ENCODE data around the gene VTCN1.

VTCN1 gene

DNA sequence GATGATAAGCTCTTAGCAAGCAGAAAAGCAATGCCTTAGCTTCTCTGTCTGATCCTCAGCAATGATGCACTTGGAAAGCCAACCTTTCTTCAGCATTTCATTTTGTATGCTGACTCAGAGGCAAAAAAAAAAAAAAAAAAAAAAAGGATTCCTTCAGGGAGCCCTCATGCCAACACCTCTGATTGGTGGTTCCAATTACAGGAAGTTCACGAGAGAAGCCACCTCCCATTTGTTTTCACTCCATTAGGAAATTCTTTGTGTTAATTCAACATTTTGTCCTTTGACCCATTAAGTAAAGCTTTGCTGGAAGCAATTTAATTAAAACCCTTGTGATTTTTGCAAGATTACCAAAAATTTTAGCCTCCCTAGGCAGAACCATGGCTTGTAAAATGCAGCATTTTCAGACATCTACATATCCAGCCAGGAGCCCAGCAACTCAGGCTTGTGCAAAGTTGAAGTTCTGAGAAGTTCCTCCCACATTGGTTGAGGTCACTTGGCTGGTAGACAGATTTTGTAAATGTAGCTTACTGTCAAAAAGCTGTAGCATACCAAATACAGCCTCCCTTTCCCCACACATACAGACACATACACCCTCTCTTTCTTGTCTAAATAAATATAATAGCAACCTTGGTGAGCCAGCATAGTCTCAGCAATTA lies 27.1 kb upstream of the VTCN1 start:
- H4K20me1 ChIP-seq = no peaks in the 10 kb centered on the region
- no peak for TF ChIP-seq Cebpa-rat (IDR thresholded peaks at IDR 0.05)
- no peak overlapping the region for H3K4me3 ChIP-seq
- H3K4me1 ChIP-seq = no peaks in the 10 kb centered on the region
- H3K9me3 ChIP-seq (replicated peaks in 1 of 11) = no peaks in the 10 kb centered on the region; a peak in 1 of 22 replicates
- H3K27ac ChIP-seq = no peak overlapping the region
- no peak overlapping the region for H3K9ac ChIP-seq
- no peak overlapping the region for H3K4me2 ChIP-seq
- H3K36me3 ChIP-seq = no peaks in the 10 kb centered on the region
- no peaks in the 10 kb centered on the region for H3K27me3 ChIP-seq

DNA sequence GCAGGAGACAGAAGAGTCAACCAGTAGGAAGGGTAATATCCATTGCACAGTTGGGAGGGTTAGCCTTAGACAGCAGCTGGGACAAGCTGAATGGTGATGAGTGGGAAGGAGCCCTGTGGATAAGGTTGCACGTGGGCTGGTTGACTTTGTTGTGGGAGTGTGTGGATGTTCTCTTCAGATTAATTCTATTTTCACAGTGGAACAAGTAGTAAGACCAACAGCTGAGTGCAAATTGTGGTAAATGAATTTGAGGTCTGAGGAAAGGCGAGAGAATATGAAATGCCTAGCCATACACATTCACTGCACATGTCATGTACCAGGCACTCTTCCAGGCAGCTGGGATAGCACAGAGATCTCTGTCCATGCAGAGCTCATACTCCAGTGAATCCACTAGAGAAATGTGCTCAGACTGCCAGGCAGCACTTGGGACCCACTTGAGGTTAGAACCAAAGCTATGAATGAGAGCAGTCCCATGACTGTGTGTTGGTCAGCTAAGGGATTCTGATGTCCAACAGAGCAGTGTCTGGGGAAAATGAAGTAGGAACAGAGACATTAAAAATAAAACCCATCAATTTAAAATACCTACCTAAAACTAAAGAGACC lies 25.2 kb upstream of the VTCN1 start:
- Histone ChIP-seq H4K20me1 (no peaks in the 10 kb centered on the region), H3K9me3 (replicated peaks in 1 of 11) (no peaks in the 10 kb centered on the region; a peak in 1 of 22 replicates), H3K4me1 (peaks cover 0 to 11% (median 0%) of the 10 kb centered on the region in 10 experiments; a peak in 7 of 20 replicates), H3K4me2 (no peak overlapping the region), H3K4me3 (no peak overlapping the region), H3K9ac (no peak overlapping the region), H3K27ac (no peak overlapping the region), H3K36me3 (no peaks in the 10 kb centered on the region), H3K27me3 (no peaks in the 10 kb centered on the region)
- TF ChIP-seq Cebpa-rat (IDR thresholded peaks at IDR 0.05) = no peak

GRCh38 chr1:117232531-117232930 lies 21.8 kb upstream of the VTCN1 start:
- TF ChIP-seq Cebpa-rat (IDR thresholded peaks at IDR 0.05) = no peak
- Histone ChIP-seq H3K27ac (no peak overlapping the region), H3K4me2 (no peak overlapping the region)

DNA sequence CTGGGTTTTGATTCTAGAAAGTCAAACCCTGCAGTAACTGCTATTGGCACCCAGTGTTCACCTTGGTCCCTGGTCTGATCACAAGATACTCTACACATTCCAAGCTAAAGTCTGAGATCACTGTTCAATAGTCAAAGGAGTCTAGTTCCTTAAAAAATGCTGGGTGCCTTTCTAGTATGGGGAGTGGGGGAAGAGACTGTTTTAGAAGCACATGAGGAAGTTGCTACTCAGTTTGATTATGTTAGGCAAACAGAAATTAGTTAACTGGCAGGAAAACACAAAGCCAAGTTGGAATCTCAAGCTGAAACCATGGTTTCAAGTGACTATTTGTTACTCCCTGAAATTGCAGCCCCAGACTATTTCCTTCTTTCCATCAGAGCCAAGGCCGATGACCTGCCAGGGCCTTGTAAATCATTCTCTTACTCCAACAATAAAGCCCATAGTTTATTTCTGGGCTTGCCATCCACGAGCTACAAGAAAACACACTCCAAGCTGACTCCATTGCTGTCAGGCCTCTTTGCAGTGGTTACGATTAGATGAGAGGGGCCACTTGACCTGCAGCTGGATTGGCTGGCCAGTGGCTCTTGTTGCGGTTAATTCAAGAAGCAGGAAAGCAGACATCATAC lies 21.1 kb upstream of the VTCN1 start:
- Histone ChIP-seq H3K27ac (0 out of 22 replicates have a peak overlapping the region, but pooled peaks of 1 of the 11 experiments have one; percentile 13), H3K9ac (no peak overlapping the region), H3K4me2 (peak overlapping the region in 3 of 11 experiments; percentile 10 to 23 (median 14); a peak in 4 of 22 replicates), H3K27me3 (no peaks in the 10 kb centered on the region), H4K20me1 (no peaks in the 10 kb centered on the region), H3K4me1 (peaks cover 0 to 11% (median 0%) of the 10 kb centered on the region in 10 experiments; a peak in 7 of 20 replicates), H3K9me3 (replicated peaks in 1 of 11) (no peaks in the 10 kb centered on the region), H3K36me3 (no peaks in the 10 kb centered on the region), H3K4me3 (no peak overlapping the region)
- TF ChIP-seq Cebpa-rat (IDR thresholded peaks at IDR 0.05) = no peak

More at GRCh38 chr1:117232531-117232930, 21.8 kb upstream of the VTCN1 start:
- Histone ChIP-seq H3K27me3 (no peaks in the 10 kb centered on the region), H3K36me3 (no peaks in the 10 kb centered on the region), H4K20me1 (no peaks in the 10 kb centered on the region), H3K4me3 (no peak overlapping the region), H3K9me3 (replicated peaks in 1 of 11) (no peaks in the 10 kb centered on the region), H3K4me1 (peaks cover 0 to 11% (median 0%) of the 10 kb centered on the region in 10 experiments; a peak in 7 of 20 replicates), H3K9ac (no peak overlapping the region)

GRCh38 chr1:117231312-117231711 lies 20.6 kb upstream of the VTCN1 start:
- H3K36me3 ChIP-seq = no peaks in the 10 kb centered on the region
- H3K9ac ChIP-seq = no peak overlapping the region
- H3K9me3 ChIP-seq (replicated peaks in 1 of 11) = no peaks in the 10 kb centered on the region
- no peaks in the 10 kb centered on the region for H4K20me1 ChIP-seq
- H3K4me1 ChIP-seq = peaks cover 0 to 11% (median 0%) of the 10 kb centered on the region in 10 experiments; a peak in 7 of 20 replicates
- no peaks in the 10 kb centered on the region for H3K27me3 ChIP-seq
- TF ChIP-seq Cebpa-rat (IDR thresholded peaks at IDR 0.05) = no peak
- H3K4me3 ChIP-seq = no peak overlapping the region
- H3K27ac ChIP-seq = no peak overlapping the region
- H3K4me2 ChIP-seq = 0 out of 22 replicates have a peak overlapping the region, but pooled peaks of 2 of the 11 experiments have one; percentile 10 to 23

DNA sequence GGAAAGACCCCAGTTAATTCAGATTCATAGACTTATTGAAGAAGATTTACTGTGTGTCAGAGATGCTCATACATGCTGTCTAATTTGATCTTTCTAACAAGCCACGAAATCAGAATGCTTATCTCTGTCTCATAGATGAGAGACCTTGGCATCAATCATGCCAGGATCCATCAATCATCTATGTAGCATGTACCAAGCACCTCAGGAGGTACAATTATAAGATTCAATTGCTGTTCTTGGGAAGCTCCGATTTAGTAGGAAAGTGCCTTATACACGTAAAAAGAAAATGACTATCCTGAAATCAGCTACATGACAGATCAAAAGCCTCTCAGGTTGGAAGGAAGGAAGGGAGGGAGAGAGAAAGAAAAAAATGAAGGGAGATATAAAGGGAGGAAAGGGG lies 18.5 kb upstream of the VTCN1 start:
- no peak for TF ChIP-seq Cebpa-rat (IDR thresholded peaks at IDR 0.05)
- Histone ChIP-seq H4K20me1 (no peaks in the 10 kb centered on the region), H3K4me3 (no peak overlapping the region), H3K9ac (no peak overlapping the region), H3K36me3 (no peaks in the 10 kb centered on the region), H3K4me2 (no peak overlapping the region), H3K27me3 (no peaks in the 10 kb centered on the region), H3K4me1 (peaks cover 0 to 11% (median 0%) of the 10 kb centered on the region in 10 experiments; a peak in 7 of 20 replicates), H3K9me3 (replicated peaks in 1 of 11) (no peaks in the 10 kb centered on the region), H3K27ac (no peak overlapping the region)

DNA sequence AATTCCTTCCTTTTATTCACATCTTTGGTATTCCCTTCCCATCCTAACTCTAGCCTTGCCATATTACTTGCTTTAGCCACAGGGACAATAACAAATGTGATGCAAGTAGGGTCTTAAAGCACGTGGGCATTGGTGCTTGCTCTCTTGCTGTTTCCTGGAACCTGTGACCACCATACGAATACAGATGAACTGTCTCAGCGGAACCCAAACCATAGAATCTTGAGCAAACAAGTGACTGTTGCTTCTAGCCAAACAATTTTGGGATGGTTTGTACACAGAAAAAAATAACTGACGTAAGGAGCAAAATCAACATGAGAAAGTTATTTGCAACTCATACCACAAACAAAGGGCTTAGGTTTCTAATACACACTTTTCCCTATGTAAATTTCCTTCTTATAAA lies 15.2 kb upstream of the VTCN1 start:
- Histone ChIP-seq H3K4me3 (no peak overlapping the region), H3K4me1 (no peaks in the 10 kb centered on the region), H4K20me1 (no peaks in the 10 kb centered on the region), H3K9me3 (replicated peaks in 1 of 11) (no peaks in the 10 kb centered on the region), H3K27me3 (no peaks in the 10 kb centered on the region), H3K9ac (no peak overlapping the region), H3K4me2 (no peak overlapping the region), H3K36me3 (no peaks in the 10 kb centered on the region), H3K27ac (no peak overlapping the region)
- no peak for TF ChIP-seq Cebpa-rat (IDR thresholded peaks at IDR 0.05)

GRCh38 chr1:117216718-117217117 lies 6.0 kb upstream of the VTCN1 start:
- Histone ChIP-seq H3K4me1 (no peaks in the 10 kb centered on the region), H3K4me2 (no peak overlapping the region), H3K4me3 (no peak overlapping the region), H3K9ac (no peak overlapping the region), H3K9me3 (replicated peaks in 1 of 11) (peaks cover 8 to 27% (median 20%) of the 10 kb centered on the region in 11 experiments; a peak in 19 of 22 replicates), H3K27me3 (no peaks in the 10 kb centered on the region), H3K27ac (no peak overlapping the region), H3K36me3 (no peaks in the 10 kb centered on the region), H4K20me1 (no peaks in the 10 kb centered on the region)
- no peak for TF ChIP-seq Cebpa-rat (IDR thresholded peaks at IDR 0.05)

DNA sequence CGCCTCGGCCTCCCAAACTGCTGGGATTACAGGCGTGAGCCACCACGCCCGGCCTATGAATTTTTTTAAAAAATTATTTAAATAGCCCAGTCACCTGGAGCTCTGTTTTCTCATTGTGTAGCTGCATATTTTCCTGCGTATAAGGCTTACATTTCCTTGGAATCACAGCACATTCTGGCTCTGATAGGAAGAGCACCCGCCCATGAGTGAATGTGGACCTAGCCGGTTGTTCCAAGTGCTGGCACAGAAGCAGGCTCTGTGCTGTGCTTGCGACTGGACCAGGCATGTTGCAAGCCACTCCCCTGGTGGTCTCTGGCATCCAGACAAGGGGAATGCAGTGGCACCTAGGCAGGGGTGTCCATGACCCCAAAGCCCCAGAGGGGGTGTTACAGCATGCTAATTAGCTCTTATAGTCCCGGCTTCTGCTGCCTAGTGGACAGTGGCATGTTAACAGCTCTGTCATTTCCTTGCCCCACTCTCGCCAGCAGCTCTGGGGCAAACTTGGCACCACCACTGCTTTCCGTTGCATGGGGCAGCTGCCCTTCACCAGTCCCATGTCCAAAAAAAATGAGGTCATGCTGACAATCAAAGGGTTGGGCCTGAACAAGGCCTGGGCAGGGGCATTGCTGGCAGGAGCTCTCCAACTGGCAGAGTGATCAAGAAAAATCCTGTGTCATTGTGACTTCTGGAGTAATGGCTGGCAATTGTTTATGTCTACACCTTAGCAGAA lies 5.2 kb upstream of the VTCN1 start:
- Histone ChIP-seq H3K4me1 (no peaks in the 10 kb centered on the region), H3K27ac (no peak overlapping the region), H3K9ac (no peak overlapping the region), H3K9me3 (replicated peaks in 1 of 11) (peaks cover 8 to 27% (median 20%) of the 10 kb centered on the region in 11 experiments; a peak in 19 of 22 replicates), H3K36me3 (no peaks in the 10 kb centered on the region), H3K4me3 (no peak overlapping the region), H3K4me2 (no peak overlapping the region), H4K20me1 (no peaks in the 10 kb centered on the region), H3K27me3 (no peaks in the 10 kb centered on the region)
- no peak for TF ChIP-seq Cebpa-rat (IDR thresholded peaks at IDR 0.05)
